ENCODE data around the gene SFSWAP.
"Not testable (repeated sequence)": the region's sequence is repeated elsewhere in the genome, so short reads cannot be mapped to it uniquely, and the experiment has no call there.

SFSWAP gene

DNA sequence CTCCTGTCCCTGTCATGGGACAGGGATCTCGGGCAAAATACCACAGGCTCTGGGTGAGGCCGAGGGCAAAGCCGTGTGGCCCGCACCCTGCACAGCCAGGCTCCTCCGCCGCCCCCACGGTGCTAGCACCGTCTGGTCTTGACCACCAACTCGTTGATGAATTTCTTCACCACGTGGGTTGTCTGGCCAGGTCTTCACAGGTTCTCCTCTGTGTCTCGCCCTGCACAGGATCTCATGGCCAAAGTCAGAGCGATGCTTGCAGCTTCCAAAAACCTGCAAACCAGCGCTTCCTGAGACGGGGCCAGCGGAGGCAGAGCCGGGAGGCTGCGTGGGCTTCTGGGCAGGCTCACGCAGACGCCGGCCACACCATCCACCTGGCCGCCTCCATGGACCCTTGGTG, 88.3 kb downstream of the SFSWAP start:
- Mint-ChIP-seq H3K4me3 (no peak overlapping the region), H3K27ac (no peak overlapping the region), H3K36me3 (ENCODE audit: low read depth) (peaks cover 22% of the 10 kb centered on the region), H3K9me3 (no peaks in the 10 kb centered on the region), H3K4me1 (ENCODE audit: low read depth) (no peaks in the 10 kb centered on the region), H3K27me3 (ENCODE audit: low read depth) (no peaks in the 10 kb centered on the region)

DNA sequence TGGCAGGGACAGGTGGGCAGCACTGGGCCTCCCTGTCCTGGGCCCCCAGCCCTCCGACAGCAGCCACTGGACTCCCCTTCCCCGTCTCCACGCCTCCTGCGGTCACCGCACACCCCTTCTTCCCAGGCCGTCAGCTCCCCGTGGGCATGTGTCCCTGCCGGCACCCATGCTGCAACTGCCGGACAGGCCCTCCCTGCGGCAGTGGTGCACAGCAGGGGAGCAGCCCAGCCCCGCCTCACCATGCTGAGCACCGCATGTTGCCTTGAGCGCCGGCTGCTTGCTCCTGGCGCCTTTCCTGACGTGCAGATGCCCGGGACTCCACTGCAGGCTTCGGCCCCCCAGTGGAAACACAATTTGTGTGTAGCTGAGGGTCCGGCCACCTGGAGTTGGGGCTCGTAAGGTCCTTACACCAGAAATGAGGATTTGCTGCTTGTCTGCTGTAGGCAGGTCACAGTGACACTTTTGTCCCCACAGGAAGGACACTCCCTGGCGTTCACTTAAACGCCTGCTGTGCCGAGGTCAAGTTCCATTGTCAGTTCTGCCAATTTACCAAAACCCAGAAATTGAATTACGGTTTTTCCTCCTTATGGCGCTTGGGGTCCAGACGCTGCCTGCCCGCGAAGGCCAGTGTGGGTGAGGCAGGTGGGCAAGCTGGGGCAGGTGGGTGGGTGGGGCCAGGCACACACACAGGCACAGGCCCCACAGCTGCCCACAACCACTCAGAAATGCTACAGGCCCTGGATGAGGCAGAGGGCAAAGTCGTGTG, 89.1 kb downstream of the SFSWAP start:
- Mint-ChIP-seq H3K27me3 (ENCODE audit: low read depth) (no peaks in the 10 kb centered on the region), H3K9me3 (no peaks in the 10 kb centered on the region), H3K4me3 (no peak overlapping the region), H3K27ac (no peak overlapping the region), H3K4me1 (ENCODE audit: low read depth) (no peaks in the 10 kb centered on the region), H3K36me3 (ENCODE audit: low read depth) (peaks cover 22% of the 10 kb centered on the region)

DNA sequence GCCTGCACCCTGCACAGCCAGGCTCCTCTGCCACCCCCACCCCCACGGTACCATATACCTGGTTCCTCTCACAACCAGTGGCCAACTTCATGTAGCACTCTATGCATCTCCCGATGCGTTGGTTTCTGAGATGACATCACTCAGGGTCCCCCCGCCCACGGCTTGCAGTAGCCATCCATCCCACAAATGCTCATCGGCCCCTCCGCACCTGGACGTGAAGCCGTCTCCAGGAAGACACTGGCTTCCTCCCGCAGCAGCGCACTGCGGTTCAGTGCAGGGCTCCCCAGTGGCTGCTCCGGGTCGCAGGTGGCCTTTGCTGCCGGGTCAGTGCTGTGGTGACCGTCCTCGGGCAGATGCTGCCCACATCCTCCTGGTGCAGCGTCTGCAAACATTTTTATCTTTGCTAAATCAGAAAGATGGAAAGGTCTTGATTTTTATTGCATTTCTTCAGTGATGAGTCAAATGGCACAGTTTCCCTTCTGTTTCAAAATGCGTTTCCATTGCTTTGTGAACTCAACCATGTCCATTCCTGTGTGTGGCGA, 89.8 kb downstream of the SFSWAP start:
- H3K4me3 Mint-ChIP-seq = no peak overlapping the region
- H3K27me3 Mint-ChIP-seq (ENCODE audit: low read depth) = no peaks in the 10 kb centered on the region
- no peak overlapping the region for H3K27ac Mint-ChIP-seq
- H3K9me3 Mint-ChIP-seq = no peaks in the 10 kb centered on the region
- peaks cover 22% of the 10 kb centered on the region for H3K36me3 Mint-ChIP-seq (ENCODE audit: low read depth)
- no peaks in the 10 kb centered on the region for H3K4me1 Mint-ChIP-seq (ENCODE audit: low read depth)

DNA sequence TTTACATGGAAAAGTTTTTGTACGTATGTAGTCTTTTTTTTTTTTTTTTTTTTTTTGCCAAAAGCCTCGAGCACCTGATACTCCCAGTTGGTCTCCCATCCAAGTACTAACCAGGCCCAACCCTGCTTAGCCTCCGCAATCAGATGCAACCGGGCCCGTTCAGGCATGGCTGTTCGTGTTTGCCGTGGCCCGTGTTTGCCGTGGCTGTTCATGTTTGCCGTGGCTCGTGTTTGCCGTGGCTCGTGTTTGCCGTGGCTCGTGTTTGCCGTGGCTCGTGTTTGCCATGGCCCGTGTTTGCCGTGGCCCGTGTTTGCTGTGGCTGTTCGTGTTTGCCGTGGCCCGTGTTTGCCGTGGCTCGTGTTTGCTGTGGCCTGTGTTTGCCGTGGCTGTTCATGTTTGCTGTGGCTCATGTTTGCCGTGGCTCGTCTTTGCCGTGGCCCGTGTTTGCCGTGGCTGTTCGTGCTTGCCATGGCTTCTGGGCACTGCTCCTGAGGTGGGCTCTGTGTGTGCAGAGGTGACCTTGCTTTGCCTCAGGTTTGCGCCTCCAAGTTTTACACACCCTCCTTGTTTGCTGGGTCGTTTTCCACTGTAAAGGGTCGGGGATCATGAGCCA, 90.5 kb downstream of the SFSWAP start:
- Mint-ChIP-seq H3K4me1 (ENCODE audit: low read depth) (no peaks in the 10 kb centered on the region), H3K27ac (no peak overlapping the region), H3K36me3 (ENCODE audit: low read depth) (peaks cover 22% of the 10 kb centered on the region), H3K9me3 (no peaks in the 10 kb centered on the region), H3K4me3 (no peak overlapping the region), H3K27me3 (ENCODE audit: low read depth) (no peaks in the 10 kb centered on the region)

DNA sequence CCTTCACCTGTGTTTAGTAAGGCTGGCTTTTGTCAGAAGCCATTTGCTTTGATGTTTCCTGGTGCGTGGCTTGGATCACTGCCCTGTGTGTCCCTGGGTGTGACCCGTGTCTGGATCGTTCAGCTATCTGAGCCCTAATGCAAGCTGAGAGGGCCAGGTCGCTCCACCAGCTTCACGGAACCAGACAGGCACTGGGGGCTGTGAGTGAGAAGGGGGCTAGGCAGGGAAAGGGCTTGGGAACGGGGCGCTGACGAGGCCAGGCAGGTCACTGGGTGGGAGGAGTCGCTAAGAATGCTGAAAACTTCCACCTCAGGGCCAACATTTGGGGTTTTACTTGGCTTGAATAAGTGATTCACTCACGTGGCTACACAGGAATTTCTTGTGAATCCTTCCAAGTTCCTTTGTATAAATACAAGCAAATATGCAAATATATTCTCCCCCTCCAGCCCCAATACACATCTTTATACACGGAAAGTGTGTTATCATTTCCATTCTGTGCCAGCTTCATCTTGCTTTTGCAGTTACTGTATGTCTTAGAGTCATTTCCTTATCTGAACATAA, 93.2 kb downstream of the SFSWAP start:
- Mint-ChIP-seq H3K4me1 (ENCODE audit: low read depth) (no peaks in the 10 kb centered on the region), H3K36me3 (ENCODE audit: low read depth) (peaks cover 16% of the 10 kb centered on the region), H3K27ac (no peak overlapping the region), H3K27me3 (ENCODE audit: low read depth) (no peaks in the 10 kb centered on the region), H3K4me3 (no peak overlapping the region), H3K9me3 (no peaks in the 10 kb centered on the region)

- Mint-ChIP-seq H3K27ac (no peak overlapping the region), H3K4me1 (ENCODE audit: low read depth) (peaks cover 2% of the 10 kb centered on the region), H3K9me3 (no peaks in the 10 kb centered on the region)
Measured at GRCh38 chr12:131805421-131805820, 94.5 kb downstream of the SFSWAP start.

GRCh38 chr12:131806674-131807073, 95.8 kb downstream of the SFSWAP start:
- H3K4me3 Mint-ChIP-seq = no peak overlapping the region
- no peak overlapping the region for H3K27ac Mint-ChIP-seq
- H3K27me3 Mint-ChIP-seq (ENCODE audit: low read depth) = no peaks in the 10 kb centered on the region

More at GRCh38 chr12:131805421-131805820, 94.5 kb downstream of the SFSWAP start:
- Mint-ChIP-seq H3K4me3 (no peak overlapping the region), H3K27me3 (ENCODE audit: low read depth) (no peaks in the 10 kb centered on the region), H3K36me3 (ENCODE audit: low read depth) (peaks cover 13% of the 10 kb centered on the region)

GRCh38 chr12:131808744-131809371, 98.0 kb downstream of the SFSWAP start:
- peak overlapping the region; percentile 57 for H3K27ac Mint-ChIP-seq
- H3K9me3 Mint-ChIP-seq = peaks cover 12% of the 10 kb centered on the region
- peaks cover 10% of the 10 kb centered on the region for H3K36me3 Mint-ChIP-seq (ENCODE audit: low read depth)
- peaks cover 2% of the 10 kb centered on the region for H3K4me1 Mint-ChIP-seq (ENCODE audit: low read depth)
- H3K4me3 Mint-ChIP-seq = peak overlapping the region; percentile 70
- H3K27me3 Mint-ChIP-seq (ENCODE audit: low read depth) = no peaks in the 10 kb centered on the region

More at GRCh38 chr12:131806674-131807073, 95.8 kb downstream of the SFSWAP start:
- H3K36me3 Mint-ChIP-seq (ENCODE audit: low read depth) = peaks cover 5% of the 10 kb centered on the region
- H3K4me1 Mint-ChIP-seq (ENCODE audit: low read depth) = peaks cover 2% of the 10 kb centered on the region
- H3K9me3 Mint-ChIP-seq = no peaks in the 10 kb centered on the region

DNA sequence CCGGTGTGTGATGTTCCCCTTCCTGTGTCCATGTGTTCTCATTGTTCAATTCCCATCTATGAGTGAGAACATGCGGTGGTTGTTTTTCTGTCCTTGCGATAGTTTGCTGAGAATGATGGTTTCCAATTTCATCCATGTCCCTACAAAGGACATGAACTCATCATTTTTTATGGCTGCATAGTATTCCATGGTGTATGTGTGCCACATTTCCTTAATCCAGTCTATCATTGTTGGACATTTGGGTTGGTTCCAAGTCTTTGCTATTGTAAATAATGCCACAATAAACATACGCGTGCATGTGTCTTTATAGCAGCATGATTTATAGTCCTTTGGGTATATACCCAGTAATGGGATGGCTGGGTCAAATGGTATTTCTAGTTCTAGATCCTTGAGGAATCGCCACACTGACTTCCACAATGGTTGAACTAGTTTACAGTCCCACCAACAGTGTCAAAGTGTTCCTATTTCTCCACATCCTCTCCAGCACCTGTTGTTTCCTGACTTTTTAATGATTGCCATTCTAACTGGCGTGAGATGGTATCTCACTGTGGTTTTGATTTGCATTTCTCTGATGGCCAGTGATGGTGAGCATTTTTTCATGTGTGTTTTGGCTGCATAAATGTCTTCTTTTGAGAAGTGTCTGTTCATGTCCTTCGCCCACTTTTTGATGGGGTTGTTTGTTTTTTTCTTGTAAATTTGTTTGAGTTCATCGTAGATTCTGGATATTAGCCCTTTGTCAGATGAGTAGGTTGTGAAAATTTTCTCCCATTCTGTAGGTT, 98.8 kb downstream of the SFSWAP start:
- not testable (repeated sequence) for H3K27ac Mint-ChIP-seq; H3K36me3 Mint-ChIP-seq (ENCODE audit: low read depth); H3K27me3 Mint-ChIP-seq (ENCODE audit: low read depth); H3K4me1 Mint-ChIP-seq (ENCODE audit: low read depth)
- Mint-ChIP-seq H3K9me3 (peaks cover 13% of the 10 kb centered on the region), H3K4me3 (peak overlapping the region; percentile 44)

GRCh38 chr12:131810726-131811125, 99.8 kb downstream of the SFSWAP start:
- peaks cover 10% of the 10 kb centered on the region for H3K36me3 Mint-ChIP-seq (ENCODE audit: low read depth)
- no peak overlapping the region for H3K4me3 Mint-ChIP-seq
- no peak overlapping the region for H3K27ac Mint-ChIP-seq
- peaks cover 13% of the 10 kb centered on the region for H3K9me3 Mint-ChIP-seq
- H3K27me3 Mint-ChIP-seq (ENCODE audit: low read depth) = no peaks in the 10 kb centered on the region
- H3K4me1 Mint-ChIP-seq (ENCODE audit: low read depth) = peaks cover 2% of the 10 kb centered on the region

- Mint-ChIP-seq H3K27ac (no peak overlapping the region), H3K27me3 (ENCODE audit: low read depth) (no peaks in the 10 kb centered on the region), H3K36me3 (ENCODE audit: low read depth) (peaks cover 10% of the 10 kb centered on the region), H3K9me3 (peaks cover 13% of the 10 kb centered on the region), H3K4me1 (ENCODE audit: low read depth) (no peaks in the 10 kb centered on the region), H3K4me3 (no peak overlapping the region)
Measured at GRCh38 chr12:131815131-131815530, 104.2 kb downstream of the SFSWAP start.

- H3K4me3 Mint-ChIP-seq = no peak overlapping the region
Measured at GRCh38 chr12:131816495-131816894, 105.6 kb downstream of the SFSWAP start.

GRCh38 chr12:131817241-131817640, 106.4 kb downstream of the SFSWAP start:
- H3K9me3 Mint-ChIP-seq = peaks cover 8% of the 10 kb centered on the region
- H3K4me1 Mint-ChIP-seq (ENCODE audit: low read depth) = no peaks in the 10 kb centered on the region
- no peaks in the 10 kb centered on the region for H3K27me3 Mint-ChIP-seq (ENCODE audit: low read depth)
- H3K36me3 Mint-ChIP-seq (ENCODE audit: low read depth) = peaks cover 5% of the 10 kb centered on the region
- H3K4me3 Mint-ChIP-seq = no peak overlapping the region
- H3K27ac Mint-ChIP-seq = no peak overlapping the region

More at GRCh38 chr12:131816495-131816894, 105.6 kb downstream of the SFSWAP start:
- H3K9me3 Mint-ChIP-seq = peaks cover 13% of the 10 kb centered on the region
- peaks cover 10% of the 10 kb centered on the region for H3K36me3 Mint-ChIP-seq (ENCODE audit: low read depth)
- H3K4me1 Mint-ChIP-seq (ENCODE audit: low read depth) = no peaks in the 10 kb centered on the region
- H3K27ac Mint-ChIP-seq = no peak overlapping the region
- H3K27me3 Mint-ChIP-seq (ENCODE audit: low read depth) = no peaks in the 10 kb centered on the region

All from T-helper 1 cell treated with Interleukin-12 subunit alpha and Interleukin-12 subunit beta and Interleukin-4 antibody, amounts not matched to agents 30 μg/mL and 1 μg/mL, for 36 hours (primary cell).